Lower leg skin (tissue), 4 donors: Measurements from ENCODE around the gene UBE2B. TPM values are rescaled to one million over a fixed set of nuclear protein-coding genes. Genes with fewer than 3 reads are reported as not detected.
"Not testable (repeated sequence)": the region's sequence is repeated elsewhere in the genome, so short reads cannot be mapped to it uniquely, and the experiment has no call there.

Experiments used
- DNase-seq, 2 donors: peaks; one replicate each; pipeline ENCODE4 v3.0.0-alpha.2; 2019; ENCODE audit warnings: low spot score in 2 of 2
- H3K4me3 ChIP-seq: fragments of 200-600 bp; sonication (generic); 2 replicates; pipeline ENCODE4 v1.5.1; 2017; ENCODE audit warnings: mild to moderate bottlenecking, low read depth; ENCODE audit not compliant: poor library complexity, severe bottlenecking
- CTCF ChIP-seq, 3 donors: fragments of 450-650 bp; IDR thresholded peaks; one replicate each; pipeline ENCODE4 v1.5.1; 2016; ENCODE audit warnings: antibody characterized with exemption in 3 of 3, mild to moderate bottlenecking in 3 of 3, moderate library complexity in 2 of 3
- POLR2A ChIP-seq, 2 donors: fragments of 450-650 bp; IDR thresholded peaks; one replicate each; pipeline ENCODE4 v1.6.1; 2016 to 2017; ENCODE audit warnings: antibody characterized with exemption in 2 of 2, mild to moderate bottlenecking in 1 of 2, moderate library complexity in 1 of 2
- WGBS, 2 donors: methylation state at CpG; one replicate each; pipeline ENCODE4 v1.1.5; 2018; 5-methylcytosine and 5-hydroxymethylcytosine counted together
- intact Hi-C: fragments of 100-400 bp; cut with DNase I; formaldehyde crosslinking; loops from one replicate; pipeline ENCODE4 v1.15.0; 2023; ENCODE audit warnings: low total_unique reads
- total RNA-seq, 4 donors: library from RNA; depleted of rRNA; stranded (reverse); fragments of >200 nt; gene quantifications; one replicate each; pipeline ENCODE4 v1.1.0, GENCODE V29; 2016

The UBE2B gene
- total RNA-seq, 4 donors from 2014 or later, result 29.6 to 66.2 (median 43.5) TPM

- 94 to 99% methylated on average over 3 of the region's 3 CpGs for WGBS, 2 donors
- TF ChIP-seq POLR2A (IDR thresholded peaks at IDR 0.05), result no peak
- no peak for TF ChIP-seq CTCF (IDR thresholded peaks at IDR 0.05)
- H3K4me3 ChIP-seq, result no peak overlapping the region
- DNase-seq, result no peak
- intact Hi-C loops, result loop anchor here (10.0 kb wide), 1 partner anchor 106 kb away; the partner anchor contains the start of gene JADE2
Measured at GRCh38 chr5:134418958-134419357, 47.6 kb downstream of the UBE2B start.

DNA sequence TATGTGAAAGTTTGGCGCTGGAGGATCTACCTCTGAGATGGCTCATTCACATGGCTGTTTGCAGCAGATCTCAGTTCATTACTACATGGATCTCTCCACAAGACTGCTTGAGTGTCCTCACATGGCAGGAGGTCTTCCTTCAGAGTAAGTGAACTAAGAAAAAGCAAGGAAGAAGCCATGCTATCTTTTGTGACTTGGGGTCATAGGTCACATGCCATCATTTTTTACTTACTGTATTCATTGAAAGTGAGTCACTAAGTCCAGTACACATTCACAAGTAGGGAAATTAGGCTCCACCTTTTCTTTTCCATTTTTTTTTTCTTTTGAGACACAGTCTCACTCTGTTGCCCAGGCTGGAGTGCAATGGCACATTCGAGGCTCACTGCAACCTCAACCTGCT lies 49.0 kb downstream of the UBE2B start:
- WGBS, 2 donors, result 94 to 95% methylated on average over 2 of the region's 2 CpGs
- DNase-seq, result no peak
- TF ChIP-seq CTCF (IDR thresholded peaks at IDR 0.05), result no peak
- H3K4me3 ChIP-seq, result no peak overlapping the region
- intact Hi-C loops, result no loop called here

DNA sequence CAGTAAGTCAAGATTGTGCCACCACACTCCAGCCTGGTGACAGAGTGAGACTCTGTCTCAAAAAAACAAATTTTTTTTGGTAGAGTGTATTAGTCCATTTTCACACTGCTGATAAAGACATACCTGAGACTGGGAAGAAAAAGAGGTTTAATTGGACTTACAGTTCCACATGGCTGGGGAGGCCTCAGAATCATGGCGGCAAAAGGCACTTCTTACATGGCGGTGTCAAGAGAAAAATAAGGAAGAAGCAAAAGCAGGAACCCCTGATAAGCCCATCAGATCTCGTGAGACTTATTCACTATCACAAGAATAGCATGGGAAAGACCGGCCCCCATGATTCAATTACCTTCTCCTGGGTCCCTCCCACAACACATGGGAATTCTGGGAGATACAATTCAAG lies 49.7 kb downstream of the UBE2B start:
- intact Hi-C loops, H3K4me3 ChIP-seq: not testable (repeated sequence)
- WGBS, 2 donors, result 95 to 97% methylated on average over 4 of the region's 4 CpGs
- peak in 1 of 2 donors; percentile 17 for DNase-seq

DNA sequence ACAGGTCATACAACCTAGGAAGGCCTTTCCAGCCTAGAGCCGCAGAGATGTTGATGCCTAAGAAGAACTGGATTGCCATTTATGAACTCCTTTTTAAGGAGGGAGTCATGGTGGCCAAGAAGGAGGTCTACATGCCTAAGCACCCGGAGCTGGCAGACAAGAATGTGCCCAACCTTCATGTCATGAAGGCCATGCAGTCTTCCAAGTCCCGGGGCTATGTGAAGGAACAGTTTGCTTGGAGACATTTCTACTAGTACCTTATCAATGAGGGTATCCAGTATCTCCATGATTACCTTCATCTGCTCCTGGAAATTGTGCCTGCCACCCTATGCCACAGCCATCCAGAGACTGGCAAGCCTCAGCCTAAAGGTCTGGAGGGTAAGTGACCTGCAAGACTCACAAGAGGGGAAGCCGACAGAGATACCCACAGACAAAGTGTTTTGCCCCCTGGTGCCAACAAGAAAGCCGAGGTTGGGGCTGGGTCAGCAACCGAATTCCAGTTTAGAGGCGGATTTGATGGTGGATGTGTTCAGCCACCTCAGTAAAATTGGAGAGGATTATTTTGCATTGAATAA lies 51.5 kb downstream of the UBE2B start:
- intact Hi-C loops, result no loop called here
- peak in 1 of 2 donors; percentile 56 for DNase-seq
- no peak overlapping the region for H3K4me3 ChIP-seq
- 91 to 95% methylated on average over 7 of the region's 7 CpGs for WGBS, 2 donors
- TF ChIP-seq CTCF (IDR thresholded peaks at IDR 0.05), result no peak
- TF ChIP-seq POLR2A (IDR thresholded peaks at IDR 0.05), result no peak

GRCh38 chr5:134423376-134423775 lies 52.0 kb downstream of the UBE2B start:
- no peak overlapping the region for H3K4me3 ChIP-seq
- peak in 1 of 2 donors; percentile 15 for DNase-seq
- intact Hi-C loops, result no loop called here
- WGBS, 2 donors, result 75 to 76% methylated on average over 2 of the region's 2 CpGs
- TF ChIP-seq POLR2A (IDR thresholded peaks at IDR 0.05) (no peak), CTCF (IDR thresholded peaks at IDR 0.05) (no peak)

- no peak overlapping the region for H3K4me3 ChIP-seq
- DNase-seq, result no peak
- intact Hi-C loops, result no loop called here
- WGBS, 2 donors, result 84 to 86% methylated on average over 7 of the region's 7 CpGs
- no peak for TF ChIP-seq POLR2A (IDR thresholded peaks at IDR 0.05)
- TF ChIP-seq CTCF (IDR thresholded peaks at IDR 0.05), result no peak
Measured at GRCh38 chr5:134426361-134426760, 55.0 kb downstream of the UBE2B start.
